Activated CD8-positive, alpha-beta memory T cell treated with anti-CD3 and anti-CD28 coated beads for 36 hours (primary cell): ENCODE data around the gene LRRC36. TPM values are rescaled to one million over a fixed set of nuclear protein-coding genes. Genes with fewer than 3 reads are reported as not detected.

Experiments
- CTCF ChIA-PET: fragments of 350-600 bp; sonication (Branson Sonifier 250); formaldehyde crosslinking; loops from one replicate; lab custom pipeline; 2021; ENCODE audit warnings: antibody characterized with exemption; lab: Charles Lee
- POLR2A ChIA-PET: fragments of 350-600 bp; sonication (Branson Sonifier 250); formaldehyde crosslinking; loops from one replicate; lab custom pipeline; 2021; ENCODE audit warnings: antibody characterized with exemption; lab: Charles Lee
- total RNA-seq, 2 experiments: library from RNA; stranded (reverse); gene quantifications; one replicate each; pipeline ENCODE4 v1.2.3, GENCODE V29; 2021

LRRC36 gene
- total RNA-seq, 2 experiments from 2014 or later = 0.55 to 1.1 TPM

GRCh38 chr16:67394155-67395104, 67.8 kb downstream of the LRRC36 start:
- CTCF ChIA-PET = interaction anchor here (0.9 to 1.8 kb wide), 4 partner anchors 31 to 134 kb away, joined by 3 to 5 read pairs (median 4); no protein-coding TSS in a partner anchor
- POLR2A ChIA-PET = no interaction called here

- POLR2A ChIA-PET = no interaction called here
- CTCF ChIA-PET = interaction anchor here (1.3 to 1.5 kb wide), 2 partner anchors 30 to 135 kb away, joined by 3 to 4 read pairs; no protein-coding TSS in a partner anchor
These were observed 68.5 kb downstream of the LRRC36 start for GRCh38 chr16:67395105-67395457.

GRCh38 chr16:67395458-67396158, 69.0 kb downstream of the LRRC36 start:
- ChIA-PET POLR2A (no interaction called here), CTCF (interaction anchor here (0.6 to 1.5 kb wide), 3 partner anchors 30 to 135 kb away, joined by 3 to 4 read pairs (median 3); no protein-coding TSS in a partner anchor)

- CTCF ChIA-PET = interaction anchor here (0.6 to 1.5 kb wide), 2 partner anchors 118 to 136 kb away, joined by 3 to 4 read pairs; no protein-coding TSS in a partner anchor
- POLR2A ChIA-PET = no interaction called here
These were observed 69.8 kb downstream of the LRRC36 start for GRCh38 chr16:67396159-67397035.

- ChIA-PET POLR2A (no interaction called here), CTCF (no interaction called here)
These were observed 70.6 kb downstream of the LRRC36 start for GRCh38 chr16:67397036-67397801.

GRCh38 chr16:67397812-67398545, 71.4 kb downstream of the LRRC36 start:
- ChIA-PET CTCF (interaction anchor here (0.8 kb wide), 1 partner anchor 30 kb away, joined by 4 read pairs; no protein-coding TSS in a partner anchor), POLR2A (no interaction called here)

GRCh38 chr16:67398546-67399217, 72.1 kb downstream of the LRRC36 start:
- ChIA-PET POLR2A (no interaction called here), CTCF (interaction anchor here (0.8 to 2.0 kb wide), 3 partner anchors 18 to 138 kb away, joined by 4 to 13 read pairs (median 5); partner anchors contain the start of gene ZDHHC1)

- POLR2A ChIA-PET = no interaction called here
- CTCF ChIA-PET = interaction anchor here (0.6 to 2.0 kb wide), 19 partner anchors 11 to 1234 kb away, joined by 3 to 13 read pairs (median 4); partner anchors contain the start of gene ZDHHC1
These were observed 72.7 kb downstream of the LRRC36 start for GRCh38 chr16:67399218-67399733.

GRCh38 chr16:67399749-67400704, 73.4 kb downstream of the LRRC36 start:
- ChIA-PET CTCF (interaction anchor here (0.6 to 2.0 kb wide), 18 partner anchors 11 to 1233 kb away, joined by 3 to 13 read pairs (median 4); partner anchors contain the start of gene ZDHHC1), POLR2A (no interaction called here)

- POLR2A ChIA-PET = no interaction called here
- CTCF ChIA-PET = no interaction called here
These were observed 74.3 kb downstream of the LRRC36 start for GRCh38 chr16:67400901-67401300.

- CTCF ChIA-PET = no interaction called here
- POLR2A ChIA-PET = no interaction called here
These were observed 77.5 kb downstream of the LRRC36 start for GRCh38 chr16:67403976-67404555.

- POLR2A ChIA-PET = no interaction called here
These were observed 78.2 kb downstream of the LRRC36 start for GRCh38 chr16:67404740-67405226.

GRCh38 chr16:67405336-67405735, 78.7 kb downstream of the LRRC36 start:
- CTCF ChIA-PET = interaction anchor here (1.0 kb wide), 1 partner anchor 126 kb away, joined by 3 read pairs; the partner anchor contains the start of gene PLEKHG4

More at GRCh38 chr16:67404740-67405226, 78.2 kb downstream of the LRRC36 start:
- CTCF ChIA-PET = no interaction called here

GRCh38 chr16:67406111-67406971, 79.7 kb downstream of the LRRC36 start:
- ChIA-PET POLR2A (no interaction called here), CTCF (interaction anchor here (1.0 kb wide), 1 partner anchor 127 kb away, joined by 3 read pairs; the partner anchor contains the start of gene PLEKHG4)

More at GRCh38 chr16:67405336-67405735, 78.7 kb downstream of the LRRC36 start:
- POLR2A ChIA-PET = no interaction called here
